ENCODE results near the gene PASD1.

DNA sequence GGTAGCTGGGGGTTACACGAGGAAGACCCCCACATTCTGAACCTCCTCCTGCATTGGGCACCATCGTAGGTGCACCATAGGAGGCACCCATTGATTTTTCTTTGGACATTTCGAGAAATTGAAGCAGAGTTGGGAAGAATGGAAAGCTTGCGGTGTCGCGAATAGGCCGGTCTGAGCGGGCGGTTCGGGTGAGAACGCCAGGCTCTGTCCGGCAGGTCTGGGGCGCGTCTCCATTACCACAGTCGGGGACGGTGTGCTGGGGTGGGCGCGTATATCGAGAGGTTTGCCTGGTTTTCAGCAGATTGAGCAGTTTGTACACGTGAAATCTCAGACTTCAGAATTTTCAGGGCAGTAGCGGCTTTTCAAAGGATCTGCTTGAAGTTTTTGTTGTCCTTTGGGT lies 560 bp downstream of the PASD1 start:
- TF ChIP-seq, protein P1, sequence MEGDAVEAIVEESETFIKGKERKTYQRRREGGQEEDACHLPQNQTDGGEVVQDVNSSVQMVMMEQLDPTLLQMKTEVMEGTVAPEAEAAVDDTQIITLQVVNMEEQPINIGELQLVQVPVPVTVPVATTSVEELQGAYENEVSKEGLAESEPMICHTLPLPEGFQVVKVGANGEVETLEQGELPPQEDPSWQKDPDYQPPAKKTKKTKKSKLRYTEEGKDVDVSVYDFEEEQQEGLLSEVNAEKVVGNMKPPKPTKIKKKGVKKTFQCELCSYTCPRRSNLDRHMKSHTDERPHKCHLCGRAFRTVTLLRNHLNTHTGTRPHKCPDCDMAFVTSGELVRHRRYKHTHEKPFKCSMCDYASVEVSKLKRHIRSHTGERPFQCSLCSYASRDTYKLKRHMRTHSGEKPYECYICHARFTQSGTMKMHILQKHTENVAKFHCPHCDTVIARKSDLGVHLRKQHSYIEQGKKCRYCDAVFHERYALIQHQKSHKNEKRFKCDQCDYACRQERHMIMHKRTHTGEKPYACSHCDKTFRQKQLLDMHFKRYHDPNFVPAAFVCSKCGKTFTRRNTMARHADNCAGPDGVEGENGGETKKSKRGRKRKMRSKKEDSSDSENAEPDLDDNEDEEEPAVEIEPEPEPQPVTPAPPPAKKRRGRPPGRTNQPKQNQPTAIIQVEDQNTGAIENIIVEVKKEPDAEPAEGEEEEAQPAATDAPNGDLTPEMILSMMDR (IDR thresholded peaks at IDR 0.05): no peak
- no peak for TF ChIP-seq POLR2A (IDR thresholded peaks at IDR 0.05)
